OCI-LY1 (cell line): ENCODE results near the gene UCP3.

Experiments
- EZH2 ChIP-seq: fragments of 200-600 bp; sonication (generic), shearing (Covaris generic); IDR thresholded peaks from 2 replicates; pipeline ENCODE4 v1.8.0; 2017; ENCODE audit warnings: borderline replicate concordance, mixed run types, mild to moderate bottlenecking, antibody characterized with exemption, low read length, moderate library complexity, mixed read lengths
- TF ChIP-seq, protein P1 (sequence below): fragments of 200-600 bp; sonication (generic), shearing (Covaris generic); IDR thresholded peaks from 2 replicates; pipeline ENCODE4 v1.5.1; 2017; ENCODE audit warnings: mild to moderate bottlenecking, antibody characterized with exemption, low read length, moderate library complexity, mixed read lengths

GRCh38 chr11:74048993-74049392 lies 40.1 kb upstream of the UCP3 start:
- TF ChIP-seq, protein P1, sequence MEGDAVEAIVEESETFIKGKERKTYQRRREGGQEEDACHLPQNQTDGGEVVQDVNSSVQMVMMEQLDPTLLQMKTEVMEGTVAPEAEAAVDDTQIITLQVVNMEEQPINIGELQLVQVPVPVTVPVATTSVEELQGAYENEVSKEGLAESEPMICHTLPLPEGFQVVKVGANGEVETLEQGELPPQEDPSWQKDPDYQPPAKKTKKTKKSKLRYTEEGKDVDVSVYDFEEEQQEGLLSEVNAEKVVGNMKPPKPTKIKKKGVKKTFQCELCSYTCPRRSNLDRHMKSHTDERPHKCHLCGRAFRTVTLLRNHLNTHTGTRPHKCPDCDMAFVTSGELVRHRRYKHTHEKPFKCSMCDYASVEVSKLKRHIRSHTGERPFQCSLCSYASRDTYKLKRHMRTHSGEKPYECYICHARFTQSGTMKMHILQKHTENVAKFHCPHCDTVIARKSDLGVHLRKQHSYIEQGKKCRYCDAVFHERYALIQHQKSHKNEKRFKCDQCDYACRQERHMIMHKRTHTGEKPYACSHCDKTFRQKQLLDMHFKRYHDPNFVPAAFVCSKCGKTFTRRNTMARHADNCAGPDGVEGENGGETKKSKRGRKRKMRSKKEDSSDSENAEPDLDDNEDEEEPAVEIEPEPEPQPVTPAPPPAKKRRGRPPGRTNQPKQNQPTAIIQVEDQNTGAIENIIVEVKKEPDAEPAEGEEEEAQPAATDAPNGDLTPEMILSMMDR, result no peak
- TF ChIP-seq EZH2, result no peak
